Measurements from ENCODE around the gene SOX5.

- TF ChIP-seq CTCF (IDR thresholded peaks at IDR 0.05 in 4 of 5, conservative IDR thresholded peaks at IDR 0.05 in 1 of 5) (no peak), POLR2A (IDR thresholded peaks at IDR 0.05) (no peak)
Observed at GRCh38 chr12:23525450-23526072, 423.9 kb downstream of the SOX5 start.

Data from gastrocnemius medialis (tissue), 4 donors.